HepG2 (cell line): ENCODE data around the gene NOSIP. TPM values are rescaled to one million over a fixed set of nuclear protein-coding genes. Genes with fewer than 3 reads are reported as not detected.

Source experiments
- ATF7-NPFF ChIP-seq: sonication (generic); formaldehyde crosslinking; IDR thresholded peaks from 2 replicates; pipeline ENCODE4 v1.8.1; 2023; ENCODE audit warnings: mild to moderate bottlenecking, low read depth, missing genetic modification reagents, moderate library complexity
- ELF3 ChIP-seq: IDR thresholded peaks from 2 replicates; pipeline ENCODE4 v1.6.1; 2016; ENCODE audit warnings: missing genetic modification reagents, missing compliant biosample characterization
- HNF4G ChIP-seq, 2 experiments: sonication (generic) in 1 of 2; formaldehyde crosslinking in 1 of 2; IDR thresholded peaks; 2 replicates each; pipeline versions ENCODE4 v1.4.0 to v1.6.1; 2011 to 2020; ENCODE audit warnings: borderline replicate concordance in 2 of 2, low read depth in 2 of 2, mild to moderate bottlenecking in 2 of 2, low read length in 1 of 2, missing genetic modification reagents in 1 of 2, moderate library complexity in 1 of 2
- RARG ChIP-seq: sonication (generic); formaldehyde crosslinking; IDR thresholded peaks from 2 replicates; pipeline ENCODE4 v1.4.0; 2020; ENCODE audit warnings: low read depth, mild to moderate bottlenecking, missing genetic modification reagents
- TAF15 ChIP-seq: fragments of 200-400 bp; formaldehyde crosslinking; IDR thresholded peaks from one replicate; pipeline ENCODE4 v1.6.1; 2018; ENCODE audit warnings: mild to moderate bottlenecking, low read depth, low read length; ENCODE audit not compliant: poor library complexity, severe bottlenecking
- TFDP1 ChIP-seq: IDR thresholded peaks from 2 replicates; pipeline ENCODE4 v1.6.1; 2016; ENCODE audit warnings: missing compliant biosample characterization, missing genetic modification reagents, borderline replicate concordance
- TGIF2 ChIP-seq: IDR thresholded peaks from 2 replicates; pipeline ENCODE4 v1.6.1; 2016; ENCODE audit warnings: control low read depth, missing compliant biosample characterization
- THYN1 ChIP-seq: sonication (generic); formaldehyde crosslinking; IDR thresholded peaks from 2 replicates; pipeline ENCODE4 v1.8.1; 2023; ENCODE audit warnings: low read depth, mild to moderate bottlenecking, moderate library complexity, missing genetic modification reagents, borderline replicate concordance
- ZBTB33 ChIP-seq: sonication (generic); formaldehyde crosslinking; IDR thresholded peaks from 2 replicates; pipeline ENCODE4 v1.4.0; 2020; ENCODE audit warnings: missing genetic modification reagents
- ZBTB43 ChIP-seq: sonication (generic); formaldehyde crosslinking; conservative IDR thresholded peaks from 2 replicates; pipeline ENCODE4 v1.4.0; 2020; ENCODE audit warnings: missing genetic modification reagents
- ZFP62 ChIP-seq: sonication (generic); formaldehyde crosslinking; IDR thresholded peaks from 2 replicates; pipeline ENCODE4 v1.4.0; 2020; ENCODE audit warnings: missing genetic modification reagents
- ZMYM3 ChIP-seq: sonication (generic); formaldehyde crosslinking; IDR thresholded peaks from 2 replicates; pipeline ENCODE4 v1.5.1; 2020; ENCODE audit warnings: mild to moderate bottlenecking, missing genetic modification reagents
- ZNF12 ChIP-seq: sonication (generic); formaldehyde crosslinking; IDR thresholded peaks from 2 replicates; pipeline ENCODE4 v1.5.0; 2020; ENCODE audit warnings: missing genetic modification reagents
- ZNF564 ChIP-seq: sonication (generic); formaldehyde crosslinking; IDR thresholded peaks from 2 replicates; pipeline ENCODE4 v1.8.1; 2023; ENCODE audit warnings: mild to moderate bottlenecking, missing genetic modification reagents
- ZNF652 ChIP-seq: IDR thresholded peaks from 2 replicates; pipeline ENCODE4 v1.6.1; 2016; ENCODE audit warnings: low read depth, borderline replicate concordance
- ZNF674 ChIP-seq: sonication (generic); formaldehyde crosslinking; IDR thresholded peaks from 2 replicates; pipeline ENCODE4 v1.5.0; 2020; ENCODE audit warnings: low read depth, mild to moderate bottlenecking, missing genetic modification reagents
- ZNF720 ChIP-seq: sonication (generic); formaldehyde crosslinking; IDR thresholded peaks from 2 replicates; pipeline ENCODE4 v1.4.0; 2020; ENCODE audit warnings: missing genetic modification reagents
- ZNF850 ChIP-seq: sonication (generic); formaldehyde crosslinking; conservative IDR thresholded peaks from 2 replicates; pipeline ENCODE4 v1.9.0; 2021; ENCODE audit warnings: mild to moderate bottlenecking, missing genetic modification reagents
- polyA plus RNA-seq, 8 experiments: library from polyadenylated mRNA; depleted of rRNA in 3 of 8; stranded (reverse) in 7 of 8; unstranded in 1 of 8; fragments of >200 nt; fragmentation: Illumina TruSeq in 4 of 8; extraction: Trizol in 4 of 8; gene quantifications; 2 replicates each; pipeline versions ENCODE4 v1.2.1 to v1.2.3, GENCODE V29; 2011 to 2016; ENCODE audit warnings: low read depth in 4 of 8, missing spikeins in 1 of 8, mixed read lengths in 1 of 8; ENCODE audit not compliant: insufficient read depth in 1 of 8
- total RNA-seq, 5 experiments: library from RNA; depleted of rRNA; stranded (reverse); fragments of >200 nt; fragmentation: Illumina TruSeq; extraction: Trizol; gene quantifications; 2 replicates each; pipeline ENCODE4 v1.2.3, GENCODE V29; 2016; ENCODE audit warnings: low read depth in 1 of 5
- TF ChIP-seq, protein P1 (sequence below): IDR thresholded peaks from 2 replicates; pipeline ENCODE4 v1.6.1; 2018; ENCODE audit warnings: missing genetic modification reagents
- TF ChIP-seq, protein P2 (sequence below): IDR thresholded peaks from 2 replicates; pipeline ENCODE4 v1.6.1; 2016; ENCODE audit warnings: missing compliant biosample characterization, missing genetic modification reagents, borderline replicate concordance

NOSIP gene
- total and polyA plus RNA-seq, 2 of the 13 experiments (the other 11 are each of a cell fraction or from before 2014, with no cell fraction given) = 54.3 to 78.0 TPM

DNA sequence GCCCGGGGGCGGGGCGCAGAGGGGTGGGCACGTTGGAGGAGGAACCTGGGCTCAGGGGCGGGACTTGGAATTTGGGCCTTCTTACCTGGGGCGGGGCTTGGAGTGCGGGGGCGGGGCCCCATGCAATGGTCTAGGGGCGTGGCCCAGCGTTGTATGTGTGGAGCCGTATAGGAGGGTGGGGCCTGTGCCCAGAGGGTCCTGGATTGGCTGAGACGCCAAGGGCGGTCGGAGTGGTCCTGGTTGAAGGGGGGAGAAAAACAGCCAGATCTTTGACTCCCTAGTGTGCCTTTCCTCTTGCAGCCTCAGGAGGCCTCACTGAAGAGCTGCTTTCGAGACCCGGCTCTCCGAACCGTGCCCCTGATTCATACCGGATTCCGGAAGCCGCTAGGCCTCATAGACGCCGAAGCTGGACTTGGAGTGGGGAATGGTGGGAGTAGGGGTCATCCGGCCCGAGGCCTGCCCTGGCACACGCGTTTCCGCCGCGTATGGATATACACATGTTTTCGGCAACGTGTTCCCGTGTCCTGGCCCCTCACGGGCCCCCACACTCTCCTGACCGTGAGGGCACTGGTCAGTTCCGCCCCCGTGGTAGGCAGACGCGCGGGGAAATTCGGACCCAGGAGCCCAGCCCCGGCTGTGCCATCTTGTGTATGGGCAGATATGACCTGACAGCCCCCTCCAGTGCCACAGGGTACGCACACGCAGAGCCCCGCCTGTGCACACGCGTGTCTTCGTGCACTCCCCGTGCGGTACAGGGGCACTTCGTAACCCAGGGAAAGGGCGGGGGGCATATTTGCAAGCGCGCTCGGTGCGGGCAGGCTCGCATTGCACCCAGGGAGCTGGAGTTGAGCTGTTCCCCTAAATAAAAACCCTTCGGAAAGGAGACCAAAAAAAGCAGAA lies 10.0 kb upstream of the NOSIP start (continued):
- 0 out of 2 replicates have a peak, but pooled peaks have one; percentile 17 for TF ChIP-seq TGIF2 (CRISPR knock-in tag)
- no peak for TF ChIP-seq ZFP62
- TF ChIP-seq, protein P1, sequence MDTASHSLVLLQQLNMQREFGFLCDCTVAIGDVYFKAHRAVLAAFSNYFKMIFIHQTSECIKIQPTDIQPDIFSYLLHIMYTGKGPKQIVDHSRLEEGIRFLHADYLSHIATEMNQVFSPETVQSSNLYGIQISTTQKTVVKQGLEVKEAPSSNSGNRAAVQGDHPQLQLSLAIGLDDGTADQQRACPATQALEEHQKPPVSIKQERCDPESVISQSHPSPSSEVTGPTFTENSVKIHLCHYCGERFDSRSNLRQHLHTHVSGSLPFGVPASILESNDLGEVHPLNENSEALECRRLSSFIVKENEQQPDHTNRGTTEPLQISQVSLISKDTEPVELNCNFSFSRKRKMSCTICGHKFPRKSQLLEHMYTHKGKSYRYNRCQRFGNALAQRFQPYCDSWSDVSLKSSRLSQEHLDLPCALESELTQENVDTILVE (CRISPR knock-in tag) = no peak
- TF ChIP-seq TFDP1 (CRISPR knock-in tag) = peak; percentile 24; the same call in 1 of the 2 replicates
- TF ChIP-seq ZNF12 = no peak
- TF ChIP-seq, protein P2, sequence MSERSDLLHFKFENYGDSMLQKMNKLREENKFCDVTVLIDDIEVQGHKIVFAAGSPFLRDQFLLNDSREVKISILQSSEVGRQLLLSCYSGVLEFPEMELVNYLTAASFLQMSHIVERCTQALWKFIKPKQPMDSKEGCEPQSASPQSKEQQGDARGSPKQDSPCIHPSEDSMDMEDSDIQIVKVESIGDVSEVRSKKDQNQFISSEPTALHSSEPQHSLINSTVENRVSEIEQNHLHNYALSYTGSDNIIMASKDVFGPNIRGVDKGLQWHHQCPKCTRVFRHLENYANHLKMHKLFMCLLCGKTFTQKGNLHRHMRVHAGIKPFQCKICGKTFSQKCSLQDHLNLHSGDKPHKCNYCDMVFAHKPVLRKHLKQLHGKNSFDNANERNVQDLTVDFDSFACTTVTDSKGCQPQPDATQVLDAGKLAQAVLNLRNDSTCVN (CRISPR knock-in tag) = no peak
- TF ChIP-seq ZNF652 (CRISPR knock-in tag) = no peak
- no peak for TF ChIP-seq ATF7-NPFF (CRISPR knock-in tag)
- TF ChIP-seq TAF15 = peak; percentile 85
- TF ChIP-seq ZNF564 (CRISPR knock-in tag) = no peak
- TF ChIP-seq ZNF850 = no peak
- TF ChIP-seq THYN1 (CRISPR knock-in tag) = no peak
- no peak for TF ChIP-seq HNF4G (IDR thresholded peaks at IDR 0.05; ENCODE audit: borderline replicate concordance, low read depth, low read length)
- 0 out of 2 replicates have a peak, but pooled peaks have one; percentile 11 for TF ChIP-seq HNF4G (CRISPR knock-in tag; IDR thresholded peaks at IDR 0.05; ENCODE audit: borderline replicate concordance, low read depth)
- TF ChIP-seq ZMYM3 = no peak; the same call in 1 of the 2 replicates
- no peak for TF ChIP-seq ZNF720 (CRISPR knock-in tag)
- TF ChIP-seq ZBTB43 (CRISPR knock-in tag) = 0 out of 2 replicates have a peak, but pooled peaks have one; percentile 14
- TF ChIP-seq ZBTB33 (CRISPR knock-in tag) = 0 out of 2 replicates have a peak, but pooled peaks have one; percentile 34
- TF ChIP-seq ZNF674 (CRISPR knock-in tag) = no peak
- TF ChIP-seq ELF3 (CRISPR knock-in tag) = peak; percentile 25
- TF ChIP-seq RARG = no peak
